Progenitor cell of endocrine pancreas (in vitro differentiated cells): ENCODE data around the gene FAU. TPM values are rescaled to one million over a fixed set of nuclear protein-coding genes. Genes with fewer than 3 reads are reported as not detected.

Experiments used
- DNase-seq: peaks from one replicate; pipeline ENCODE4 v3.0.0; 2021; ENCODE audit warnings: low spot score; ENCODE audit not compliant: unreplicated experiment
- H3K27ac Mint-ChIP-seq: 2 replicates; pipeline ENCODE4 v1.8.0; 2021; ENCODE audit warnings: mild to moderate bottlenecking, moderate library complexity, mixed read lengths
- H3K27me3 Mint-ChIP-seq: 2 replicates; pipeline ENCODE4 v1.8.0; 2021; ENCODE audit warnings: mixed read lengths
- H3K36me3 Mint-ChIP-seq: 2 replicates; pipeline ENCODE4 v1.8.0; 2022; ENCODE audit warnings: mixed read lengths; ENCODE audit not compliant: insufficient read depth
- H3K4me1 Mint-ChIP-seq: 2 replicates; pipeline ENCODE4 v1.8.0; 2021; ENCODE audit warnings: low read depth, mixed read lengths
- H3K4me3 Mint-ChIP-seq: 2 replicates; pipeline ENCODE4 v1.8.0; 2021; ENCODE audit warnings: low read depth, mild to moderate bottlenecking, moderate library complexity, mixed read lengths
- H3K9me3 Mint-ChIP-seq: 2 replicates; pipeline ENCODE4 v1.8.0; 2021; ENCODE audit warnings: low read depth, mixed read lengths
- total RNA-seq: library from RNA; stranded (reverse); gene quantifications from 2 replicates; pipeline ENCODE4 v1.2.1, GENCODE V29; 2021
- TF ChIP-seq, protein P1 (sequence below): fragments of 200-600 bp; sonication (generic); IDR thresholded peaks from one replicate; pipeline ENCODE4 v1.5.0; 2021; ENCODE audit warnings: antibody characterized with exemption, mild to moderate bottlenecking; ENCODE audit not compliant: unreplicated experiment

The FAU gene
- total RNA-seq, 1 donor from 2014 or later: 607 TPM

GRCh38 chr11:65165410-65166317 lies 43.7 kb upstream of the FAU start:
- no peak overlapping the region for H3K4me3 Mint-ChIP-seq
- TF ChIP-seq, protein P1, sequence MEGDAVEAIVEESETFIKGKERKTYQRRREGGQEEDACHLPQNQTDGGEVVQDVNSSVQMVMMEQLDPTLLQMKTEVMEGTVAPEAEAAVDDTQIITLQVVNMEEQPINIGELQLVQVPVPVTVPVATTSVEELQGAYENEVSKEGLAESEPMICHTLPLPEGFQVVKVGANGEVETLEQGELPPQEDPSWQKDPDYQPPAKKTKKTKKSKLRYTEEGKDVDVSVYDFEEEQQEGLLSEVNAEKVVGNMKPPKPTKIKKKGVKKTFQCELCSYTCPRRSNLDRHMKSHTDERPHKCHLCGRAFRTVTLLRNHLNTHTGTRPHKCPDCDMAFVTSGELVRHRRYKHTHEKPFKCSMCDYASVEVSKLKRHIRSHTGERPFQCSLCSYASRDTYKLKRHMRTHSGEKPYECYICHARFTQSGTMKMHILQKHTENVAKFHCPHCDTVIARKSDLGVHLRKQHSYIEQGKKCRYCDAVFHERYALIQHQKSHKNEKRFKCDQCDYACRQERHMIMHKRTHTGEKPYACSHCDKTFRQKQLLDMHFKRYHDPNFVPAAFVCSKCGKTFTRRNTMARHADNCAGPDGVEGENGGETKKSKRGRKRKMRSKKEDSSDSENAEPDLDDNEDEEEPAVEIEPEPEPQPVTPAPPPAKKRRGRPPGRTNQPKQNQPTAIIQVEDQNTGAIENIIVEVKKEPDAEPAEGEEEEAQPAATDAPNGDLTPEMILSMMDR: no peak
- no peaks in the 10 kb centered on the region for H3K9me3 Mint-ChIP-seq
- H3K4me1 Mint-ChIP-seq: no peaks in the 10 kb centered on the region
- H3K36me3 Mint-ChIP-seq: no peaks in the 10 kb centered on the region
- H3K27ac Mint-ChIP-seq: no peak overlapping the region
- H3K27me3 Mint-ChIP-seq: no peaks in the 10 kb centered on the region
- no peak for DNase-seq

- Mint-ChIP-seq H3K36me3 (no peaks in the 10 kb centered on the region), H3K27ac (no peak overlapping the region), H3K4me1 (peaks cover 3% of the 10 kb centered on the region), H3K27me3 (no peaks in the 10 kb centered on the region), H3K4me3 (no peak overlapping the region), H3K9me3 (no peaks in the 10 kb centered on the region)
- TF ChIP-seq, protein P1: no peak
- DNase-seq: no peak
Observed at GRCh38 chr11:65163684-65164083, 41.8 kb upstream of the FAU start.

GRCh38 chr11:65160643-65161042 lies 38.7 kb upstream of the FAU start:
- no peak overlapping the region for H3K4me3 Mint-ChIP-seq
- DNase-seq: no peak
- no peaks in the 10 kb centered on the region for H3K9me3 Mint-ChIP-seq
- TF ChIP-seq, protein P1: no peak
- no peaks in the 10 kb centered on the region for H3K36me3 Mint-ChIP-seq
- no peak overlapping the region for H3K27ac Mint-ChIP-seq
- H3K4me1 Mint-ChIP-seq: peaks cover 3% of the 10 kb centered on the region
- H3K27me3 Mint-ChIP-seq: no peaks in the 10 kb centered on the region

DNA sequence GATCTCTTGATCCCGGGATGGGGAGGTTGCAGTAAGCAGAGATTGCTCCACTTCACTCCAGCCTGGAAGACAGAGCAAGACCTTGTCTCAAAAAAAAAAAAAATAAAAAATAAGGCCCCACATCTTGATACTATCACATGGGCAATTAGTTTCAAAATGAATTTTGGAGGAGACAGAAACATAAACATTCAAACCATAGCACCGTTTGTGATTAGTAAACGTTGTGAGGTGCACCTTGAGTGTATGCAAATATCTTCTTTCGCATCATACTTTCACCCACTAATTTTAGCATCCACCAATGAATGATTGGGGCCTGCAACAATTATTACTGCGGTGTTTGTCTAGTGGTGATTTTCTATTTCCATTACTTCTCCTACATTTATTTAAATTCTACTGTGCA lies 37.1 kb upstream of the FAU start:
- TF ChIP-seq, protein P1: no peak
- Mint-ChIP-seq H3K36me3 (no peaks in the 10 kb centered on the region), H3K9me3 (no peaks in the 10 kb centered on the region), H3K4me1 (peaks cover 3% of the 10 kb centered on the region), H3K4me3 (no peak overlapping the region), H3K27ac (no peak overlapping the region), H3K27me3 (no peaks in the 10 kb centered on the region)
- no peak for DNase-seq

DNA sequence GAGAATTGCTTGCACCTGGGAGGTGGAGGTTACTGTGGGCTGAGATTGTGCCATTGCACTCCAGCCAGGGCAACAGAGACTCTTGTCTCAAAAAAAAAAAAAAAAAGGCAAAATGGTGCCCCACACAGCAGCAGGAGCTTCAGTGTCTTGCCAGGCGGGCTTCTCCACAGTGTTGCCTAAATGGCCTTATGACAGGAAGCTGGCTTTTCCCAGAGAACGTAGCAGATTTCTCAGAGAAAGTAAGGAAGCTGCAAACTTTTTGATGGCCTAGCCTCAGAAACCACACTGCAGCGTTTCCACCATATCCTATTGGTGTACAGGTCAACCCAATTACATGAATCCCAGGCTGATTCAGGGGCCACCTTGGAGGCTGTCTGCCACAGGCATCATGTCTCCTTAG lies 35.4 kb upstream of the FAU start:
- H3K9me3 Mint-ChIP-seq: no peaks in the 10 kb centered on the region
- TF ChIP-seq, protein P1: no peak
- no peak for DNase-seq
- H3K36me3 Mint-ChIP-seq: no peaks in the 10 kb centered on the region
- peaks cover 7% of the 10 kb centered on the region for H3K27me3 Mint-ChIP-seq
- H3K27ac Mint-ChIP-seq: no peak overlapping the region
- no peak overlapping the region for H3K4me3 Mint-ChIP-seq
- H3K4me1 Mint-ChIP-seq: peaks cover 3% of the 10 kb centered on the region
